GM12878 (cell line): Measurements from ENCODE around the gene PCDH15.

Experiments used
- CBX5 ChIP-seq: sonication (generic); IDR thresholded peaks from 2 replicates; pipeline ENCODE4 v1.6.1; 2016; ENCODE audit warnings: low read depth, moderate library complexity, mild to moderate bottlenecking, inconsistent platforms
- CREB1 ChIP-seq: IDR thresholded peaks from 2 replicates; pipeline ENCODE4 v1.6.1; 2012; ENCODE audit warnings: low read depth, mild to moderate bottlenecking, inconsistent platforms
- EZH2 ChIP-seq: IDR thresholded peaks from 2 replicates; pipeline ENCODE4 v1.6.1; 2012; ENCODE audit warnings: low read depth, mild to moderate bottlenecking, control low read depth, inconsistent platforms, low read length, borderline replicate concordance; ENCODE audit not compliant: control insufficient read depth
- POLR2AphosphoS5 ChIP-seq: IDR thresholded peaks from 2 replicates; pipeline ENCODE4 v1.6.1; 2011; ENCODE audit warnings: mild to moderate bottlenecking, low read length, inconsistent platforms
- RCOR1 ChIP-seq: conservative IDR thresholded peaks from 2 replicates; pipeline ENCODE4 v1.6.1; 2012; ENCODE audit warnings: low read depth, low read length, improper control_type of control experiment
- SMC3 ChIP-seq: IDR thresholded peaks from 2 replicates; pipeline ENCODE4 v1.6.1; 2011; ENCODE audit warnings: low read length, improper control_type of control experiment, borderline replicate concordance
- SP1 ChIP-seq: IDR thresholded peaks from one replicate; pipeline ENCODE4 v1.6.1; 2011; ENCODE audit warnings: low read depth, low read length
- SRF ChIP-seq, 2 experiments: IDR thresholded peaks; 2 replicates each; pipeline ENCODE4 v1.6.1; 2011; ENCODE audit warnings: low read depth in 2 of 2, low read length in 2 of 2, mild to moderate bottlenecking in 1 of 2, moderate library complexity in 1 of 2
- TCF12 ChIP-seq: IDR thresholded peaks from 2 replicates; pipeline ENCODE4 v1.6.1; 2011; ENCODE audit warnings: low read depth, mild to moderate bottlenecking, low read length
- ZNF217 ChIP-seq: fragments of 450-650 bp; IDR thresholded peaks from 2 replicates; pipeline ENCODE4 v1.6.1; 2017; ENCODE audit warnings: antibody characterized with exemption, mild to moderate bottlenecking
- TF ChIP-seq, protein P1 (sequence below): fragments of 450-650 bp; IDR thresholded peaks from 2 replicates; pipeline ENCODE4 v1.6.1; 2017; ENCODE audit warnings: mild to moderate bottlenecking
- TF ChIP-seq, protein P2 (sequence below): IDR thresholded peaks from 2 replicates; pipeline ENCODE4 v1.6.1; 2011; ENCODE audit warnings: borderline replicate concordance, low read depth, mild to moderate bottlenecking, moderate library complexity, mixed read lengths, low read length; ENCODE audit not compliant: insufficient read depth; ENCODE audit errors: extremely low read length
- TF ChIP-seq, protein P3 (sequence below): IDR thresholded peaks from 2 replicates; pipeline ENCODE4 v1.6.1; 2011; ENCODE audit warnings: low read depth, low read length, improper control_type of control experiment, borderline replicate concordance

DNA sequence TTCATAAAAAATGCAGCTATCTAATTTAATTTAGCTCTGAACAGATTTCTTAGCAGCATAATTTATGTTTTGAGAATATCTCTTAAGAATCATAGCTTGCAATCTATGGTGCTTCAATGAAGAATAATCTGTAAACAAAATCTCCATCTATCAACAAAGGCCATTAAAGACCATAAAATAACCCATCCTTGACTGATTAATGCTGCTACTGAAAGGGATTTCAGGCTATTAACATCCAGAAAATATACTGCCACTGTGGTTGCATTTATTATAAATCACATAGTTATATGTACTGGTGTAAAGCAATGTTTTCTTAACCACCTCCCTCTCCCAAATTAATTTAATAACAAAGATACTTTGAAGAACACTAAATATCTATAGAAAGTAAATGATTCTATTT, 191.6 kb downstream of the PCDH15 start:
- TF ChIP-seq CBX5: no peak
- no peak for TF ChIP-seq CREB1
- TF ChIP-seq, protein P1, sequence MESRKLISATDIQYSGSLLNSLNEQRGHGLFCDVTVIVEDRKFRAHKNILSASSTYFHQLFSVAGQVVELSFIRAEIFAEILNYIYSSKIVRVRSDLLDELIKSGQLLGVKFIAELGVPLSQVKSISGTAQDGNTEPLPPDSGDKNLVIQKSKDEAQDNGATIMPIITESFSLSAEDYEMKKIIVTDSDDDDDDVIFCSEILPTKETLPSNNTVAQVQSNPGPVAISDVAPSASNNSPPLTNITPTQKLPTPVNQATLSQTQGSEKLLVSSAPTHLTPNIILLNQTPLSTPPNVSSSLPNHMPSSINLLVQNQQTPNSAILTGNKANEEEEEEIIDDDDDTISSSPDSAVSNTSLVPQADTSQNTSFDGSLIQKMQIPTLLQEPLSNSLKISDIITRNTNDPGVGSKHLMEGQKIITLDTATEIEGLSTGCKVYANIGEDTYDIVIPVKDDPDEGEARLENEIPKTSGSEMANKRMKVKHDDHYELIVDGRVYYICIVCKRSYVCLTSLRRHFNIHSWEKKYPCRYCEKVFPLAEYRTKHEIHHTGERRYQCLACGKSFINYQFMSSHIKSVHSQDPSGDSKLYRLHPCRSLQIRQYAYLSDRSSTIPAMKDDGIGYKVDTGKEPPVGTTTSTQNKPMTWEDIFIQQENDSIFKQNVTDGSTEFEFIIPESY: no peak
- no peak for TF ChIP-seq TCF12
- TF ChIP-seq RCOR1: no peak
- no peak for TF ChIP-seq SRF (IDR thresholded peaks at IDR 0.05; ENCODE audit: low read depth in 2 of 2, low read length in 2 of 2)
- TF ChIP-seq SMC3: no peak
- TF ChIP-seq, protein P2, sequence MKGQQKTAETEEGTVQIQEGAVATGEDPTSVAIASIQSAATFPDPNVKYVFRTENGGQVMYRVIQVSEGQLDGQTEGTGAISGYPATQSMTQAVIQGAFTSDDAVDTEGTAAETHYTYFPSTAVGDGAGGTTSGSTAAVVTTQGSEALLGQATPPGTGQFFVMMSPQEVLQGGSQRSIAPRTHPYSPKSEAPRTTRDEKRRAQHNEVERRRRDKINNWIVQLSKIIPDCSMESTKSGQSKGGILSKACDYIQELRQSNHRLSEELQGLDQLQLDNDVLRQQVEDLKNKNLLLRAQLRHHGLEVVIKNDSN: no peak
- TF ChIP-seq EZH2: no peak
- TF ChIP-seq, protein P3, sequence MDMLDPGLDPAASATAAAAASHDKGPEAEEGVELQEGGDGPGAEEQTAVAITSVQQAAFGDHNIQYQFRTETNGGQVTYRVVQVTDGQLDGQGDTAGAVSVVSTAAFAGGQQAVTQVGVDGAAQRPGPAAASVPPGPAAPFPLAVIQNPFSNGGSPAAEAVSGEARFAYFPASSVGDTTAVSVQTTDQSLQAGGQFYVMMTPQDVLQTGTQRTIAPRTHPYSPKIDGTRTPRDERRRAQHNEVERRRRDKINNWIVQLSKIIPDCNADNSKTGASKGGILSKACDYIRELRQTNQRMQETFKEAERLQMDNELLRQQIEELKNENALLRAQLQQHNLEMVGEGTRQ: no peak
- TF ChIP-seq POLR2AphosphoS5: no peak
- TF ChIP-seq SP1: no peak
- TF ChIP-seq ZNF217: no peak
